Activated T-cell treated with anti-CD3 and anti-CD28 coated beads, Interleukin-2, amount 50 U/mL, for 1 hour (primary cell): ENCODE results near the gene NDST4.
A peak's percentile ranks its signal among the peaks of the same experiment; 100 is the strongest.

Experiments used
- DNase-seq: peaks from one replicate; pipeline ENCODE4 v3.0.0-alpha.2; 2020

Gene NDST4

GRCh38 chr4:114900934-114901333, 212.5 kb downstream of the NDST4 start:
- DNase-seq = no peak

DNA sequence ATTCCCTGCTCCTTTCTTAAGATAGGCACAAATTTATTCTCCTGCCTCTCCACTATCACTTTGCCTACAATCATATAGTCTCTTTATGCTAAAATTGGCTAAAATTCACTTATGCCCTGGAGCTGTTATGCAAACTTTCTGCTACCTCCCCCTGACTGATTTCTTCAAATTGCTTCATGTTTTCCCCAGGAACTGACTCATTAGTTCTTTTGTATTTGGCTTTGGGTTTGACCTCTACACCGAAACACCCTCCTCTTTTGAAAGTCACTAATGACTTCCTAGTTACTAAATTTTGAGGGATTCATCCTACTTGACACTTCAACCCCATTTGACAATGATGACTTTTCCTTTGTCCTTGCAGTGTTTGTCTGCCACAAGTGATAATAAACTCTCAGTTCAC, 222.6 kb downstream of the NDST4 start:
- DNase-seq = no peak

DNA sequence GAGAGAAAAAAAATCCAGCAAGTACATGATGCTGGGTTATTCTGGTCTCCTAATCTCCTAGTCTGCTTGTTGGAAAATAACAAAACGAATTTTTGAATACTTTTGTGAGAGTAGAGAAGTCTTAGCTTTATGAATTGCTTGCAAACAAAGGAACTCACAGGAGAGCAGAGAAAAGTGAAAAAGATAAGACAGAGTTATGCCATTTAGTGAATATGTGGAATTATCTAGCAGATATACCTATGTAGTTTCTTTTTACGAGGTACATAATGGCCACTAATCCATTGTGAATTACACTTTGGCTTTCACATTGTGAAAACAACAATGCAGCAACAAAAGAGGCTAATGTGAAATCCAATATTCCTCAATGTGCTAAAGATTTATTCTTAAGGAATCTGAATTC, 226.7 kb downstream of the NDST4 start:
- DNase-seq = no peak

DNA sequence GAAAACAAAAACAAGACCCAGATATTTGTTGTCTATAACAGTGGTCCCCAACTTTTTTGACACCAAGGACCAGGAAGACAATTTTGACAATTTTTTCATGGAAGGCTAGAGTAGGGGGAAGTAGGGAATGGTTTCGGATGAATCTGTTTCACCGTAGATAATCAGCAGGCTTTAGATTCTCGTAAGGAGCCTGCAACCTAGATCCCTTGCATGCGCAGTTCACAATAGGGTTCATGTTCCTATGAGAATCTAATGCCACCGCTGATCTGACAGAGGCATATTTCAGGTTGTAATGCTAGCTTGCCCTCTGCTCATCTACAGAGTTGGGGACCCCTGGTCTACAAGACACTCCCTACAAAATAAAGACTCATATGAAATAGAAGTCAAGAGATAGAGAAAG, 229.8 kb downstream of the NDST4 start:
- no peak for DNase-seq

DNA sequence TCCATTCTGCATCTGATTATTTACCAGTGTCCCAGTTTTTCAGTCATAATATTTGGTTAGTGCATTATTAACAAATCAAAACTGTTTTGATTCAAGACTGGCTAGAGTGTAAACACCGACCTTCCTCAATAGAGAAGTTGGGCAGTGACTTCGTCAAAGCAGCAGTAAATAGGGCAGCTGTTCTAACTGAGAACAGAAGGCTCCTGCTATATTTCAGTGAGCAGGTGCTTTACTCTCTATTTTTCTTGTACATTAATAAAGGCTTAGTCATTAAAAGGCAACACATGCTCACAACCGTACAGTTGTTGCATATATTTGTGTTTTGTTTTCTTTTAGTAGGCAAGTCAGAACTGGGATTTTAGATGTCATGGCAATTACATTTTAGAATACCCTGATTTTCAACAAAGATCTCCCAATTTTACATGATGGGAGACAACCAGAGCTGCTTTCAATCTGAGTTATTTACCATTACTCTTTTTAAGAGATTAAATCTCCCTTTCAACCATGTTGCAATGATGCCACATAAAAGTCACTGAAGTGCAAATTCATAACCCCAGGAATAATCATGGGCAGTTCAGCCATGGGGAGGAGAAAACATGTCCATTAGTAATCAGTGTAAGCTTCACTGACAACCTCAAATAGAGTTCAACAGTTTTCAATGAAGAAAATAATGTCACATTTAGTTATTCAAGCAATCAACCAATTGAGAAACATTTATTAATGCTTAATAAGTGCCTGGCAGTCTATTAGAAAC, 233.3 kb downstream of the NDST4 start:
- no peak for DNase-seq

DNA sequence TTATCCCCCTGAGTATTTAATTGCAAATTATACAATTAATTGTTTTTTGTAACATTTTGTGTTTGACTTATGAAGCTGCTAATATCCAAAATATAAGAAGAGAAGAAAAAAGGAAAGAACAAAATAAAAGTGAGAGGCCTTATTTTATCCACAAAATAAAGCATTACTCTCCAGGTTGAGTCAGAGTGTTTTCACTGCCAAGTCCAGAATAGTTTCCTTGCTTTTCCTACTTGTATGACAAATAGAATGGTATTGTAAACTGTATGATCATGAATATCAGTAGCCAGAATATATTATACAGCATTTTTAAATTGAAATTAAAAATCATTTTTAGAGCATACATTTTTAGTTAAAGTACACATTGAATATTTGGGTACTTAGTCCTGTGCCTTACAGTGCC, 237.8 kb downstream of the NDST4 start:
- no peak for DNase-seq

DNA sequence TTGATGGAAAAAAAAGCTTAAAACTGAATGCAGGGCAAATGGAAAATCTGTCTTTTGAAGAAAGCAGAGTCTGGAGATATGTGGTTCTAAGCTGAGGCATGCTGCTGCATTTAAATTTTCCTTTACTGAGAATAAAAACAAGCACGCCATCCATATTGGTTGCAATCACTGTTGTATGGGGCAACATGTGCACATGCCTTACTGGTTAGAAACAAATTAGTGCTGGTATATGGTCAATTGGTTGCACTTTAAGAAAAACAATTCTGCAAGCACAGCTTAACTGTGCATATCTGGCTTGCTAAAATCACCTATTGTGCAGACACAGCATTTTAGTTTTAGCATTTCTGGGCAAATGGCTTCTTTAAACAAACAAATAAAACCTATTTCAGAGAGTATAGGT, 239.1 kb downstream of the NDST4 start:
- DNase-seq = no peak

DNA sequence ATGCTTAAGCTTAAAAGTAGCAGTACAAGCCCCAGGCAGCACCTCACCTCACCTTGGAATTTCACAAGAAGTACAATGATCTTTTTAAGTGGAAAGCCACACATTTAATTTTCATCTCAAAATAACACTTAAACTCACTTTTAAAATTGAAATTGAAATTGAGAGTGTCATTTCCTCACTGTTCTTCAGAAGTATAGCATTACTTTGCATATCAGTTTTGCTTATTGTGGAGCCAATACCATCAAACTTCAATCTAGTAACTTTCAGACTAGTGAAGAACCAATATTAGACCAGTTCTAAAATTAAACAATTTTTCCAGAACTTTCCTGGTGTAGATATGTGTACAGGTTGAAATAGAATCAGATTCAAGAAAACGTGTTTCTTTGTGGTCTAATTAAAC, 242.4 kb downstream of the NDST4 start:
- DNase-seq = no peak

GRCh38 chr4:114866901-114867670, 246.3 kb downstream of the NDST4 start:
- no peak for DNase-seq

GRCh38 chr4:114864060-114864459, 249.4 kb downstream of the NDST4 start:
- DNase-seq = no peak

DNA sequence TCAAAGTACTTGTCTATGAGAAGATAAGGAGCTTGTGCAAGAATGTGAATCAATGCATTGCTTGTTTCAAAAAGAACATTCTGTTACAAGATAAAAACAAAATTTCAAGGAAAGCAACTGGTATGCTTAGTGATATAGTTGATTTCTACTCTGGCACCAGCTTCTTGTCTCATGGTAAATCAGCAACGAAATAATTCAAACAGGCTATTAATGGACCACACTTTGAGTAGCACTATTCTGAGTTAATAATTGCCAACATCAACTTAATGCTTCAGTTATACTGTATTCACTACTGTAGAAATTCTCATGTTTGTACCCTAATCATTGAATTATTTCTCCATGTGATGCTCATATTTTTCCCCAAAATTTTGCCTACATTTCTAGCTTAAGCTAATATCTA, 252.6 kb downstream of the NDST4 start:
- DNase-seq = no peak

GRCh38 chr4:114857831-114858230, 255.6 kb downstream of the NDST4 start:
- DNase-seq = no peak

DNA sequence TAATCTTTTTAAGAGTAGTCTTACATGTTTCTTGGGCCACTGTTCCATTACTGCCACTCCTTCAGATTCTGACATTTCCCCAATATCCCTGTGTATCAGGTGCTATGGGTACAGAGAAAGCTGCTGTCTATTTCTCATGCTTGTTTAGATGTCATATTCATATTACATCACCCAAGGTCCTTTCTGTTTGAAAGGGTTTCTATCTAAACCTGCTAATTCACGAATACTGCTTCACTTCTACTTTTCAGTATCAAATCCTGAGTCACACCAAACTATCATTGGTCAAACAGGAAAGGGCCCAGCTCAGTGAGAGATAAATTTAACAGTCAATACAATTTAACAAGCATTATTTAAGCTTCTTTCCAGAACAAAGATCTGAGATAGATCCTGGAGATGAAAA, 273.4 kb downstream of the NDST4 start:
- DNase-seq = no peak

GRCh38 chr4:114830628-114831027, 282.8 kb downstream of the NDST4 start:
- no peak for DNase-seq

GRCh38 chr4:114827651-114828050, 285.8 kb downstream of the NDST4 start:
- DNase-seq = no peak

GRCh38 chr4:114815760-114816159, 297.7 kb downstream of the NDST4 start:
- DNase-seq = no peak

DNA sequence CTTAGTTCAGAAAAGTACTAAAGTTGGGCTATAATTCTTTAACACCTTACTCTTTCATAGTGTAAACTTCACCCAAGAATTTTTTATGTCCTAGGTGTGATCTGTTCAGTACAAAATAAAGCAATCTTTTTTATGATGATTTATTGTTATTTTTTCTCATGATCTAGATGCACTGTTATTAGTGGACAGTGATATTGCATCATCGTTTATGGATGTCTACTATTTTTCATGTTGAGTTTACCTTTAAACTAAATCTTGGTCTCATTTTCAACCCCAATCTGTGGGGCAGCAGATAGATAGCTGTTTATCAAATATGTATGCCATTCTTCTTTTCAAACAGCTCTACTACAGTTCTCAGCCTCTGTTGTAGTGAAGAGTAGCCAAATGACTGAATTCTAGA, 299.5 kb downstream of the NDST4 start:
- no peak for DNase-seq

DNA sequence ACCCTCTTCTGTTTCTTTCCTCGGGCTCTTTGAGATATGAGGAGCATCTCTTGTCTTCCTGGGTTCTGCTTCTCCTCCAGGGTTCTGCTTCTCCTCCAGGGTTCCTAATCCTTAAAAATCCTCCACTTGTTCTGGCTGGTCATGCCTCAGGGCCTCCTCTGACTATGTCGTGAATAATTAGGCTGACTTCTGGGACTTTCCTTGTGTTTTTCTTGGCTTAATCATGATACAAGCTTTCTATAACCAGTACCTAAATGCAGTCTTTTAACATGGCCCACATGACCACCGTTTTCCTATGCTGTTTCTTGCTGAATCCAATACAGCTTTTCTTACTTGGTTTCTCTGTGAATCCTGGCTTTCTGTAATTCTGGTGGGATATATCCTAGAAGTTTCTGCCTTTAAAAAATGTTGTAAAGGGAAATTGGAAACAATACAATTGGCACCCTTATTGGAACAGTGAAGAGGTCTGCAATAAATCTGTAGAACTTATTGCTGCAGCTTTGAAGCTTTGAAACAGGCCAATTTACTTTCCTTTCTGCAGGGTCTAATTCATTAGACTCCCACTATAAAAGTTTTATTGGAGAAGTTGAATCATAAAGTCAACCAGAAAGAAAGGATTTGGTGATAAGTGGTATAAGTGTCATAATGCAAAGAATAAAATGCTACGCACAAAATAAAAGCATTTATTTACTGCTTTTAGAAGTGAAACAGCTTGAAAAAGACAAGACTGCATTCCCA, 301.7 kb downstream of the NDST4 start:
- no peak for DNase-seq

GRCh38 chr4:114807759-114808404, 305.5 kb downstream of the NDST4 start:
- DNase-seq = peak; percentile 19

- no peak for DNase-seq
Observed at GRCh38 chr4:114807357-114807756, 306.1 kb downstream of the NDST4 start.

GRCh38 chr4:114791976-114792375, 321.4 kb downstream of the NDST4 start:
- DNase-seq = no peak

- no peak for DNase-seq
Observed at GRCh38 chr4:114785570-114785969, 327.9 kb downstream of the NDST4 start.

DNA sequence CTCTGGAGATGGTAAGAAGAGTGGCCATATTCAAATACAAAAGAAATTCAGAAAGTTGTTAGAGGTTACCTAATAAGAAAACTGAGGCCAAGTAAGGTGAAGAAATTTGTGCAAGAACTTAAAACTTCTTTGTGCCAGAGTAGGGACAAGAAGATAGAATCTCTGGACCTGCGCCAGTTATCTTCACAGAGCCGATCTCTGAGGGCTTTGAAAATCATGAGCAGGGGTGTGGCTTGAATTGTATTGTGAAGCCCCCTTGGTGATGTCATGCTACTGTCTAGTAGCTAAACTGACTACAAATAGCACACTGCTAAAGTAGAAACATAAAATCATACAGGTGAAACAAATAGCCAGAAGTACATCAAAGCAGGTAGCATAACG, 330.2 kb downstream of the NDST4 start:
- no peak for DNase-seq
